Skin of body (tissue), 2 donors: ENCODE measurements around the gene GRIA2. TPM values are rescaled to one million over a fixed set of nuclear protein-coding genes. Genes with fewer than 3 reads are reported as not detected.
"Not testable (repeated sequence)": the region's sequence is repeated elsewhere in the genome, so short reads cannot be mapped to it uniquely, and the experiment has no call there.

ENCODE experiments used
- DNase-seq: peaks from one replicate; lab custom pipeline; 2025; lab: John Stamatoyannopoulos, UW
- total RNA-seq: library from RNA; depleted of rRNA; stranded (reverse); fragments of >200 nt; gene quantifications from one replicate; pipeline ENCODE4 v1.2.3, GENCODE V29; 2014

GRIA2 gene
- total RNA-seq, 1 donor from 2014 or later, result 3.8 TPM

DNA sequence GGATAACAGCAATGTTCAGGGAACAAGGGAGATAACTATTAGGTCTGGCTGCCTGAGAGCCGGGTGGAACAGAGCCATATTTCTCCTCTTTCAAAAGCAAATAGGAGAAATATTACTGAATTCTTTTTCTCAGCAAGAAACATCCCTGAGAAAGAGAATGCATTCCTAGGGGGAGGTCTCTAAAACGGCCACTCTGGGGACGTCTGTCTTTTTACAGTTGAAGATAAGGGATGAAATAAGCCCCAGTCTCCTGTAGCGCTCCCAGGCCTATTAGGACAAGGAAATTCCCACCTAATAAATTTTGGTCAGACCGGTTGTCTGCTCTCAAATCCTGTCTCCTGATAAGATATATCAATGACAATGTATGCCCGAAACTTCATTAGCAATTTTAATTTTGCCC, 37.6 kb downstream of the GRIA2 start:
- DNase-seq, result not testable (repeated sequence)

DNA sequence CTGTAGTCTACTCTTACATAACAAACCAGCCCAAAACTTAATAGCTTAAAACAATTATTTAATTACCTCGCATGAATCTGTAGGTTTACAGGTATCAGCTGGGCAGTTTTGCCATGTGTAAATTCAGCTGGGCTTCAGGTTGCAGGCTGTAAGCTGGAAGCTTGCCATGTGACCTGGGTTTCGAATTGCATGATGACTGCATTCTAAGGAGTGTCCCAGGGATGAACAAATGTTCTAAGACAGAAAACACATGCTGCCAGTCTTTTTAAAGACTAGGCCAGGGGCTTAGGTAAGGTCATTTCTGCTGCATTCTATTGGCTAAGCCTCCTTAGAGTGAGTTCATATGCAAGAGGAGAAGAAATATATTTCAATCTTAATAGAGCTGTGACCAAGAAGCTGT, 44.8 kb downstream of the GRIA2 start:
- no peak for DNase-seq

DNA sequence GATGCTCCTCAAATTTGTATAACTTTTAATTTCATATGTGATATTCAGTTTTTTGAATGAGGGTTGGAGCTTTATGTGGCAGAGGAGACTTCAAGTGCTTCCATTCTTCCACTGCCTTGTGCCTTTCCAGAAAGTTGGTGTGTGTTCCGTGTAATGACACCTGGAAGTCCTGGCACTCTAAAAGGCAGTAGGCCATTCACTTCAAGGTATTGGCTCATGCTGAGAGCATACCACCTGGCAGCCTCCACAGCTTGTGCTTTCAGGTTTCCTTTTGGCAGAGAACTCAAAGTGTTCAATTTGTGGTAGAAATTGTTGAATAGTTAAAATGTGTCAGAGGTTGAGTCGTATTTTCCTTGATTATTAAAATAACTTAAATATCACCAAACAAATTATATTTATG, 49.6 kb downstream of the GRIA2 start:
- DNase-seq, result no peak

DNA sequence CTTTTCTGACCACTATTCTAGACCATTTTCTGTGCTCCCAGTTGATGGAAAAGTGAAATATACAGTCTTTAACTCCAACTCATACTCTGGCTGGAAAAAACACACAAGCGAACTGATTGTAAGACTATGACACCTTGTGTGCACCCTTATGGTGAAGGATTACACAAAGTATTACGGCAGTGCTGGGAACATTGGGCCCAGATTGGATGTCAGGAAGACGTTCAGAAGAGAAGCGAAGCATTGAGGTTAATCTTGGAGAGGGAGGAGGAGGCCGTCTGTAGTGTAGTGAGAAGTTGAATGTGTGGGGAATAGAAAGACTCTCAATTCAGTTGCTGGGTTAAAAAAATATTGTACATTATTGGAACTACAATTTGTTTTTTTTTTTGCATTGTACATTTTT, 50.0 kb downstream of the GRIA2 start:
- DNase-seq, result no peak

DNA sequence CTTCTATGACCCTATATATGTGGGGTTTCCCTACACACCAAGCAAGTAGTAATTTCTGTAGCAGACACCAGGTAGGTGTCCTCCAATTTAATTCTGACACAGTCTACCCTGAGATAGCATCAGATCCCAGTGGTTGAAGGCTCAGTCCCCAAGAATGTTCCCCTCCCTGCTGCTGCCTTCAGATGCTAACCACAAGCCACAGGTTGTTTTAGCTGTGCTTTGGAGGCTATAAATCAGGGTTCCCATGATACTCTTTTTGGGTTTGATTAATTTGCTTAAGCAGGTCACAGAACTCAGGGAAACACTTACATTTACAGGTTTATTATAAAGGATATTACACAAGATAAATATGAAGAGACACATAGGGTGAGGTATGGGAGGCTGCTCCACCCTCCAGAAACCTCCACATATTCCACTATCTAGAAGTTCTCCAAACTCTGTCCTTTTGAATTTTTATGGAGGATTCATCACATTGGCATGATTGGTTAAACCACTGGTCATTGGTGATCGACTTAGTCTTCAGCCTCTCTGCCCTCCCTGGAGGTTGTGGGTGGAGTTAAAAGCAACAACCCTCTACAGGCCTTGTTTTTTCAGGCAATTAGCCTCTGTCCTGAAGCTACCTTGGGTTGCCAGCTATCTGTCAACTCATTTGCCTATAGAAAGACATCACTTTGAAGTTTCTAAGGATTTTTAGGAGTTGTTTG, 50.8 kb downstream of the GRIA2 start:
- no peak for DNase-seq

DNA sequence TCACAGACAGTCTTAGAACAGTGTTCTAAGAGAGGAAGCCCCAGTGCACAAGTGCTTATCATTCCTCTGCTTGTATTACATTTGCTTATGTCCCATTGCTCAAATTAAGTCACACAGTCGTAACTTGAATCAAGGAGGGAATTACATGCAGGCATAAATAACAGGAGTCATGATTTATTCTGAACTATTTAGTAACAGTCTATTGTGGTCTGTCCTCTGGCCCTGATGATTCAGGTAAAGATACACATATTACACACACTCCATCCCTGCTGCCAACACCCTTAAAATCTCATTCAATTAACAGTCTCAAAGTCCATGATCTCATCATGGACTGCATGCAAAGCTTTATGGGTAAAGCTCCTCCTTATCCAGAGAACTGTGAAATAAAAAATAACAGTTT, 60.1 kb downstream of the GRIA2 start:
- no peak for DNase-seq

DNA sequence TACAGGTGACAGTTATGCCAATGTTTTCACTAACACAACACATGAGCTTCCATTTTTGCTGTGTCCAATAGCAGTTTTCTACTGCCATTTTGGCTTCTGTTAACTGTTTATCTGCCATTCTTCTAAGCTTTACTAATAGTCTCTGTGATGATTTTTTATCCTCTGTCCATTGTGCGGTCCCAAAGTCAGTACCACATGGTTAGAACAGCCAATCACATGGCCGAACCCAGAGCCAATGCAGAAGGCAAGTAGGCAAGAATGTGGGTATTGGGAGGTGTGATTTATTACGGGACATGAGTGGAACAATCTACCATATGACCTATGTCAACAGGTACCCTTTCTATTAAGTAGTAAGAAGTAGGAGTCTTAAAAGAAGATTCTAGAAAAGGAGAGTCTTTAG, 61.5 kb downstream of the GRIA2 start:
- no peak for DNase-seq

DNA sequence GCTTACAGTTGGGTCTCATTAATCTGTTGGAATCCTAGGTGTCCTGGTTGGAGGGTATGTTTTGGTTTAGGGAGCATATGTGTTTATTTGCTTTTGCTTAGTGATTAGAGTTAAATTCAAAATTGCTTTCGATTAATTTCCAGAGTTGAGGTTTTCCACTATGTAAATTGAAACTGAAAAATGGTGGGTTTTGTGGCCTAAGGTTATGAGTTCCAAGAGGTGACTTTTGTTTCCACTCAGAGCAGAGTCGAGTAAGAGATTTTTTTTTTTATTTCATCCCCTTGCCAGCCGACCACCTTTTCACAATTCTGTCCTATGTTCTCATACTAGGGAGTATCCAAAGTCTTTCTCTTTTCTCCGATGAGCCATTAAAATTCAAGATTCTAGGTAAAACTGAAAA, 66.9 kb downstream of the GRIA2 start:
- no peak for DNase-seq

DNA sequence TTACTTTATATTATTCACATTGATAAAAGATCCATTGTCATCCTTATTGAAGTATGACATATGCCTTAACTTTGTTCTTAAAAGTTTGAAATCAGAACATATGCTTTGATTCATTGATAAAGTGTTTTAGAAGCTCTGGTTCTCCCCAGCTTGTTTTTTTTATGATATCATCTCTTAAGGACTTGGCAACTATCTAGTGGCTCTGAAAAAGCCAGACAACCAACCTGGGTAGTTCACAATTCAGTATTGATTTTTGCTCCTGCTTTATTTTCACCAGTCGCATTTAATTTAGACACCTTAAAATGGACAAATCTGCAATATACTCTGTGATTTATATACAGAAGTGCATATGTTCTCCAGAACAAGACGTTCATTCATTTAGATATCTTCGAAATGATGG, 70.1 kb downstream of the GRIA2 start:
- DNase-seq, result no peak

DNA sequence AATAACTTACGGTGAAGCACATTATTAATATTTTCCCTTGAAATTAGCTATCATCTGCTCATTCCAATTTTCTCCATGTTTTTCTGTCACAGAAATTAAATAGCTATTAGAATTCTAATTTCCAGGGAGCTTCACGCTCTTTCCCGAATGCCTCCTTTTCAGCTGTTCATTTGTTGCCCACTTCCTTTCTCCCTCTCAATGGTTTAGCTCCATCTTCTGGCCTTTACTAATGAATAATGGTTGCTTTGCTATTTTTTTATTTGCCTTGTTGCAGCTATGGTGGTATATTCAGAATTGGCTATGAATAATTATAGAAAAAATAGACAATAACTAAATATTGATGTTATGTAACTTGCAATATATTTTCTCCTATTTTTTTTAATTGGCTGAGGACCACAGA, 70.5 kb downstream of the GRIA2 start:
- DNase-seq, result no peak

DNA sequence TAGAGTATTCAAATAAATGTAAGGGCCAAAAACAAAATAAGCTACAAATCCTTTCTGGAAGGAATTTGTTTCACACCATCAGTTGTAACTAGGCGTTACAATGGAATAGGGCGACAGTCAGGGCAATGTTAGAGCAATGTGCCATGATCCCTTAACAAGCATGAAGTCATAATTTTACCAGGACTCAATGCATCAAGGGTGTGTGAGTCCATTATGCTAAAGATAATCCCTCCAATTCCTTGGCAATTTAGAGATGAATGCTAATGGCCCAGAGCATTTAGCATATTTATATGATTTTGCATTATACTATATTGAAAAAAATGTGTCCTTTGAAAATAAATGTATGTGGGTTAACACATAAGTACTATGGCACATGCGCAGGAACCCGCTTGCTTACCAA, 73.1 kb downstream of the GRIA2 start:
- DNase-seq, result no peak

DNA sequence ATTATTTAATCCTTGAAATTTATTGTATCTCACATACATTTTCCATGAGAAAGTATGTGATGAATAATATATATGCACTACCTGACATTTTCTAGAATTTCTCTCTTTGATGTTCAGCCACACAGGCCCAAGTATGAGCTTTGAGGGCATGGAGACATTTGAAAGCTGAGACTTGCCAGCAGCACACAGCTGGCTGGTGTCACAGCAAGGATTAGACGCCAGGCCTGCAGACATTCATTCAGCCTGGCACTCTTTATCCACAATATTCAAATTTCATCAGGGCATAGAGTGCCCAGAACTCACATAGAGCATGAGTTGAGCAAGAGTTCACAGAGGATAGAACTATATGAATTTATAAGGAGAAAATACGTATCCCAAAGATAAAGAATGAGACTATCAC, 74.0 kb downstream of the GRIA2 start:
- no peak for DNase-seq

DNA sequence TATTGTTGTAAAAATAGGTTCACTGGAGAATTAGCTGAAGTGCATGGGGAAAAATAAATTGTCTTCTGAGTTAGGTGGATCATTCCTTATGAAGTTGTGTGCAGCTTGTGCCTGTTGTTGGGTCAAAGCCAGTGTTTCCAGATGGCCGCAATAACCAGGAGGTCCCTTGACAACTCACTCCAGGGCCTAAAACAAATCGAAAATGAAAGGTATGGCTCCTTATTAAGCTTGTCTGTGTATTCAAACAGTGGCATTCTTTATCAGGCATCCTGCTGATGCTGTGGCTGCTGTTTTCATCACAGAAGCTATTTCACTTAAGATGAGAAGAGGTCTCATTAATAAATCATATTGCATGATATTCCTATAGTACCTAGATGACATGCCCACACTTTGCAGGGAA, 80.2 kb downstream of the GRIA2 start:
- no peak for DNase-seq

DNA sequence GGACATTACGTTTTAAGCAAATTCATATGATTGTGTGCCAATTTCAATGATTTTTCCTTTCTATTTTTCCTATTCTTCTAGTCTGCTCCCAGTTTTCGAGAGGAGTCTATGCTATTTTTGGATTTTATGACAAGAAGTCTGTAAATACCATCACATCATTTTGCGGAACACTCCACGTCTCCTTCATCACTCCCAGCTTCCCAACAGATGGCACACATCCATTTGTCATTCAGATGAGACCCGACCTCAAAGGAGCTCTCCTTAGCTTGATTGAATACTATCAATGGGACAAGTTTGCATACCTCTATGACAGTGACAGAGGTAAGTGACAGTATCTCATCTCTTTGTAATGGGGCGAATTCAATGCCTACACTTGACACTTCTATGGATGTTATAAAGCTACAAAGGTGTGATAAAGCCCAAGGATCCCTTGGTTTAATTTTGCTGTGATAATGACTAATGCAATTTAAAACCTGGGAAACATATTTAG, 83.0 kb downstream of the GRIA2 start:
- DNase-seq, result no peak

DNA sequence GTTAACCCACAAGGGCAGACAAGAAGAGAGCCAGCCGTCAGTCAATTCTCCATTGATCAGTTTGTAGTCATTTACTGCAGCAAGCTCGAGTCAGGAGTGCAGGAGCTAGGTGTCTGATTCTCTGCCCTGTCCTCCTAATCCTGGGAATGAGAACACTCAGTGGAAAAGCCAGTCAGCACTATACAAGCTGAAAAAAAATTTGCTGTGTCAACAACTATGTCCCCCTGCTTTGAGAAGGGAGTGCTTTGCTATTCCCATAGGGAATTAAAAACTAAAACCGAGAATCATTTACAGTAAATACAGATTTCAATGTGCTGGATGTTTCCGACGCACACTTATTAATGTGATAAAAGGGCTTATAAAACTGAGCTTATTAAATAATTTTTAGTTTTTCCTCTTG, 84.2 kb downstream of the GRIA2 start:
- no peak for DNase-seq

DNA sequence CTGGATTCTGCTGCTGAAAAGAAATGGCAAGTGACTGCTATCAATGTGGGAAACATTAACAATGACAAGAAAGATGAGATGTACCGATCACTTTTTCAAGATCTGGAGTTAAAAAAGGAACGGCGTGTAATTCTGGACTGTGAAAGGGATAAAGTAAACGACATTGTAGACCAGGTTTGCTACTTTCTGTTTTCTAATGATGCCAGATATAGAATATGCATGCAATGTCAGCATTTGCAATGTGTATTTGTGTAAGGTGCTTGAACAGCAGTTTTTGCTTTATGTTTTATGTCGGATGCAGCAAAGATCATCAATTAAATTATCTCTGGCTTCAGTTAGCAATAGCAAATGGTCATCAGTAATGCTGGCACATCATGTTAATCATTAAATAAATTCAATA, 92.2 kb downstream of the GRIA2 start:
- DNase-seq, result no peak

DNA sequence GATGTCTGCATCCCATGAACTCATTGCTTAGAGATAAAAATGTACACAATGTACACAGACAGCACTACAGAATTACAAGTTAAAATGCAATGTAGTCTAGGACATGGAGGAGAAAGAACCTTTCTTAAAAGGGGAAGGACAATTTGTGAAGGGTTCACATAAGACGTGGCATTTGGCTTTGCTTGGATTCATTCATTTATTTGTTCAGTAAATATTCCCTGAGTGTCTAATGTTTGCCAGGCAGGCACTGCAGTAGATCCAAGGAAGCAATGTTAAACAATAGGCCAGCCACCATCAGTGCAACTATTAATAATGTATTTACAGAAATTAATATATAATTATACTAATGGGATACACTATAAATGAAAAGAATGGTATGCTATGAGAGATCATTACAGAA, 94.4 kb downstream of the GRIA2 start:
- no peak for DNase-seq

DNA sequence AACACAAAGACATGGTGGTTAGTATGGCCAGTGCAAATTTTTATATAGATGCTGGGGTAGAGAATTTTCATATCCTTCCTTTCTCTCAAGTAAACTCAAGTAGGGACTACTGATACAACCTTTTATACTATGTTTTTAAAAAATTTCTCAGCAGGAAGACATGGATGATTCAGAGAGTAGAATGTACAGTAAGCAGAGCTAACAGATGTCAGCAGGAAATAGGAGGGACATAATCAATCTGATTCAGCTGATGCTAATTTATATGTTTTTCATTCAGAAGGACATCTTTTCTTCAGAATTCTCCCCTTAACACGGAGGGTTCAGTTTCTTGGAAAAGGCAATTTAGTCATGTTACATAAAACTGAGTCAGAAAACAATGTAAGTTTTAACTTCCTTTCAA, 95.4 kb downstream of the GRIA2 start:
- DNase-seq, result no peak

DNA sequence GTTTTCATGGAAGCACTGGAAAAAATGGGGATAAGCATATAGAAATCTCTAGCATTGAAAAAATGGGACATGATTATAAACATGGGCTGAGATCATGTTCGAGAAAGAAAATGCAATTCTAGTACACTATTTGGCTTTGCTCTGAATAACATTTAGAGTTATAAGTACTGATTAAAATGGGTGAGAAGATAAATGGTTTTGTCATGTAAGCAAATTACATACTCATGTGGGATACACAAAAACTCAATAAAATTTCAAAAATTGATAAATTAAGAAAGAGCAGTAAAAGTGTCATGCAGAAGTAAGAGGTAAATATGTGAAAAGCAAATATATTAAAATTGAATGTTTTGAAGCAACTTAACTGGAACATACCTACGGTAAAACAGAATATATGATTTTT, 99.6 kb downstream of the GRIA2 start:
- DNase-seq, result no peak

DNA sequence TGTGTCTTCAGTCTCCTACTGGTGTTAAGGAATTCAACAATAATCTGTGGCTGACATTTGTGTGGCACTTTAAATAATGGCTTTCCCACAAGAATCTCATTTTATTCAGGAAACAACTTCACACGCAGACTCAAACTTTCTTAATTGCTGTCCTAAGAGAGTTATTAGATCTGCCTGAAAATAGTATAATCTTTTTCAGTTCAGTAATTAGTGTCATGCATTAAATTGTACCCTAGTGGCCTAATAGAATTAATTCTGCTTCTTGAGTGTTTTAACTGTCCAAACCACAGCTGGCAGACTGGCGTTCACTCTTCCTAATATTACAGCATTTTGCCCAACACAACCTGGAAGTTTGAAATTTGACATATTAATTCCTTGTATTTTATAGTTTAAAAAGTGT, 107.1 kb downstream of the GRIA2 start:
- DNase-seq, result no peak

DNA sequence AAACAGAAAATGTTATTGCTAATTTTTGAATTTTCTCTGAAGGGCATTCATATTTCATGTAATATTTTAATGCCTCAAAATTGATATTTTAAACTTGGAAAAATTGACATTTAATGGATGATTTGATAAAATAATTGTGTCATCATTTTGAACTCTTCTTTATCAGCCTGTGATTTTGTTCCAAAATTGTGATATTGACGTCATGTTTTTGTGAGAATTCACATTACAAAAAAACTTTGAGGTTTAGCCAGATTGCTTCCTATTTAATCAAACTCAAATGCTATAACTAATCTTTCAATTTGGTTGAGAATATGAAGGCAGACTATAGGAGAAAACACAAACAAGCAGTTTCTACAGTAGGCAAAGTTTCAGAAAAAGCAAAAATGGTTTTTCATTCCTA, 137.4 kb downstream of the GRIA2 start:
- no peak for DNase-seq

DNA sequence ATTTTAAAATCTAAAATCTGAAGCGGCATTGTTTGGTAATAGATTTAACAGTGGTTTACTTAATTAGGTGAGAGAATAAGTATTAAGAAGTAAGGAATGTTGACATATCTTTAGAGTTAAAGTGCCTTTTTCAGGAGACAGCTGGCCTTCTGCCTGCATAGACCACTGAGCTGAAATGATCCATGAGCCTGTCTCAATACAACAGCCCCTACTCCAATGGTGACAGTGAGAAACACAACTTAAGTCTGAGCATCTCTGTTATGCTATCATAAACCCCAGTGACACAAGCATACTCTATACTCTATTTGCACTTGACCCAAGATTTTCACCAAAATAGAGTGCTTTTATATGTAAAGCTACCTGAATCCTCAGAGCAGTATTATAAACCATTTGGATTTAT, 137.9 kb downstream of the GRIA2 start:
- no peak for DNase-seq

DNA sequence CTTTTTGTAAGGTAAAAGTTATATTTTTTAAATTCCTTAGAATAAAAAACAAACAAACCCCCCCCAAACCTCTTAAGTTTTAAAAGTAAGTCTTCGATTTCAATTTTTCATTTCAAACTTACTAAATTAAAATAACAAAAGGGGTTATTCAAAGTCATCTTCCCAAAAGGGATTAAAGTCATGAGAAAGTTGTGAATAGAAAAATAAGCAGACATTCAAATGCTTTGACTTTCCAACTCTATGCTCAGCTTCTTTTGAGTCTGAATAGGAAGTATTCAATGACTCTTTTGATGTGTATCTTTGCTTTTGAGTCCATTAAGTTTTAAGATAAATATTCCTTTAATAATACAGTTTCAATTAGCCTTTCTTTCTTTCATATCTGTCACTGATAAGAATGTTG, 138.3 kb downstream of the GRIA2 start:
- DNase-seq, result no peak

DNA sequence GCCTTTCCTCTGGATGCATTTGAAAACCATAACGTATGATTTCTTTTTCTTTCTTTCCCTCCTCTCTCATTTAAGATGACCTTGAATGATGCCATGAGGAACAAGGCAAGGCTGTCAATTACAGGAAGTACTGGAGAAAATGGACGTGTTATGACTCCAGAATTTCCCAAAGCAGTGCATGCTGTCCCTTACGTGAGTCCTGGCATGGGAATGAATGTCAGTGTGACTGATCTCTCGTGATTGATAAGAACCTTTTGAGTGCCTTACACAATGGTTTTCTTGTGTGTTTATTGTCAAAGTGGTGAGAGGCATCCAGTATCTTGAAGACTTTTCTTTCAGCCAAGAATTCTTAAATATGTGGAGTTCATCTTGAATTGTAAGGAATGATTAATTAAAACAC, 142.8 kb downstream of the GRIA2 start:
- DNase-seq, result no peak
